GM19324 (cell line): ENCODE results near the gene KCNJ9.
"Not testable (repeated sequence)": the region's sequence is repeated elsewhere in the genome, so short reads cannot be mapped to it uniquely, and the experiment has no call there.

Source experiments
- ATAC-seq: cut with Tn5 transposase; IDR thresholded peaks from one replicate; pipeline ENCODE4 v1.9.1; 2021; ENCODE audit warnings: mild to moderate bottlenecking, moderate library complexity; ENCODE audit not compliant: unreplicated experiment, low FRiP score

Gene KCNJ9

GRCh38 chr1:160120797-160121196, 39.5 kb downstream of the KCNJ9 start:
- no peak for ATAC-seq

GRCh38 chr1:160121388-160121787, 40.0 kb downstream of the KCNJ9 start:
- no peak for ATAC-seq

DNA sequence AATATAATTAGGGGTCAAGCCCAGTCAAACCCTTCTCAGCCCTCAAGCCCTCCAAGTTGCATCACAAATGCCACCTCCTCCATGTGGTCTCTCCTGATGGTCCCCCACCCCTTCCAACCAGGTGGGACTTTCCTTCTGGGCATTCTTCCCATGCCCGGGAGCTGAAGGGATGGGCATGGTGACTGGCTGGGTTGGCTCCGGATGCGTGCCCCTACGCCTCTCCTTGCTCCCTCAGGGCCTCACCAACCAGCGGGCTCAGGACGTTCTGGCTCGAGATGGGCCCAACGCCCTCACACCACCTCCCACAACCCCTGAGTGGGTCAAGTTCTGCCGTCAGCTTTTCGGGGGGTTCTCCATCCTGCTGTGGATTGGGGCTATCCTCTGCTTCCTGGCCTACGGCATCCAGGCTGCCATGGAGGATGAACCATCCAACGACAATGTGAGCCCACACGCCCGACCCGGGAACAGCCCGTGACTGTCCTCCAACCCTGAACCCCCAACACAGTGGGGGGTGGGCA, 41.7 kb downstream of the KCNJ9 start:
- no peak for ATAC-seq

GRCh38 chr1:160123726-160124125, 42.4 kb downstream of the KCNJ9 start:
- no peak for ATAC-seq

DNA sequence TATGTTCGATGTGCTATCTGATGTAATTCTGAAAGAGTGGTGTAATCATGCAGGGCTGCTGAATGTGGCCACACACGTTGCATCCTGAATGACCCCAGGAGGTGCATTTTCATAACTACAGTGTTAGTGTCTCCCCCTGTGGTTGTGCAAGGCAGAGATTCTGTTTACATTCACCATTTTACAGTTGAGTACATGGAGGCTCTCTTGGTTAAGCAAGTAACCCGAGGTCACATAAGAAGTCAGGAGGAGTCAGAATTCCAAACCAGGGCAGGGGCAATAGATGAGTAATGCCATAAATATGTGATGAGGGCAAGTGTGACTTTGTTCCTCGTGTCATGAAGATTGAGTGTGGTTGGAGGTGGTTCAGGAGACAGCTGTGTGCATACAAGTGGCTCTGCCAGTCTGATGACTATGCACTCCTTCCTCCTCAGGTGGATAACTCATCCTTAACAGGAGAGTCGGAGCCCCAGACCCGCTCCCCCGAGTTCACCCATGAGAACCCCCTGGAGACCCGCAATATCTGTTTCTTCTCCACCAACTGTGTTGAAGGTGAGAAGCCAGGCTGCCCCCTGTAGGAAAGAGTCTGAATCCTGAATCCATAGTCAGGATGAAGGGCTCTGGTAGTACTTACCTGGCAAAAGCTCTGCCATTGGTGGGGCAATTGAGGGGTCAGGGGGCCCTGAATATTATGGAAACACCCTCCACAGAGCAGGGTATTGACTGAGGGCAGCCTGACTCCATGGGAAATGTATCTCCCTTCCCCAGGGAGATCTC, 43.6 kb downstream of the KCNJ9 start:
- ATAC-seq = no peak

DNA sequence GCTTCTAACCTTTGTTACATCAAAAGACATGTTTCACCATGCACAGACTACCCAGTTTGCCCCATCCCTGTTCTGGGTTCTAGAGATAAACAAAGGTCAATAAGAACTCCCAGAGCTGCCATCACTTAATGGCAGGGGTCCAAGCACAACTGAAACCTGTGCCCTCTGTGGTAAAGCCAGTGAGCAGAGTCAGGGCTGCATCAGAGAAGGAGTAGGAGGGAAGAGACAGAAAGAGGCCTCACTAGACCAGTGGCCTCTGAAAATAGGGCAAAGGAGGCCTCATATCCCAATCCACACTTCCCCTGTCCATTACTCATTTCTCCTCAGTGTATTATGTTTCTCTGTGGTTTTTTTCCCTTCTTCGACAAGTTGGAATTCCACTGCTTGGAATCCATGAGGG, 44.4 kb downstream of the KCNJ9 start:
- ATAC-seq = no peak

GRCh38 chr1:160126342-160126741, 45.0 kb downstream of the KCNJ9 start:
- not testable (repeated sequence) for ATAC-seq

DNA sequence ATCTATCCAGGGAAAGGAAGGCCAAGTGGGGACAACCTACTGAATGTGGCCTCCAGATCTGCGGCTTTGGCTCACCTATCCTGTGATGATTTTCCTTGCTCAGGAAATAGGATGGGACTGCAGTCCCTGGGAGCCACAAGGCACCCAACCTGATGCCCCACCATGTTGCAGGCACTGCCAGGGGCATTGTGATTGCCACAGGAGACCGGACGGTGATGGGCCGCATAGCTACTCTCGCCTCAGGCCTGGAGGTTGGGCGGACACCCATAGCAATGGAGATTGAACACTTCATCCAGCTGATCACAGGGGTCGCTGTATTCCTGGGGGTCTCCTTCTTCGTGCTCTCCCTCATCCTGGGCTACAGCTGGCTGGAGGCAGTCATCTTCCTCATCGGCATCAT, 46.0 kb downstream of the KCNJ9 start:
- ATAC-seq = no peak

GRCh38 chr1:160127865-160128523, 46.7 kb downstream of the KCNJ9 start:
- ATAC-seq = no peak

GRCh38 chr1:160128636-160129035, 47.3 kb downstream of the KCNJ9 start:
- no peak for ATAC-seq

DNA sequence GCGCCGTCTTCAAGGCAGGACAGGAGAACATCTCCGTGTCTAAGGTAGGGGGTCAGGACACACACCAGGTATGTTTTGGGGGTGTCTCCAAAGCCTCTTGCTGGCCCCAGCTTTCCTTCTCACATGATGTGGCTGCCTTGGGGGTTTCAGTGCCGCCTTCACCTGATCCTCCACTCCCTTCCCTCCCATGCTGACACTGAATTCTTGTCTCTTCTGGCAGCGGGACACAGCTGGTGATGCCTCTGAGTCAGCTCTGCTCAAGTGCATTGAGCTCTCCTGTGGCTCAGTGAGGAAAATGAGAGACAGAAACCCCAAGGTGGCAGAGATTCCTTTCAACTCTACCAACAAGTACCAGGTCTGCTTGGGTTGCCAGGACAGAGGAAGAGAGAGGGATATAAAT, 47.7 kb downstream of the KCNJ9 start:
- ATAC-seq = no peak

GRCh38 chr1:160129558-160129957, 48.2 kb downstream of the KCNJ9 start:
- no peak for ATAC-seq

DNA sequence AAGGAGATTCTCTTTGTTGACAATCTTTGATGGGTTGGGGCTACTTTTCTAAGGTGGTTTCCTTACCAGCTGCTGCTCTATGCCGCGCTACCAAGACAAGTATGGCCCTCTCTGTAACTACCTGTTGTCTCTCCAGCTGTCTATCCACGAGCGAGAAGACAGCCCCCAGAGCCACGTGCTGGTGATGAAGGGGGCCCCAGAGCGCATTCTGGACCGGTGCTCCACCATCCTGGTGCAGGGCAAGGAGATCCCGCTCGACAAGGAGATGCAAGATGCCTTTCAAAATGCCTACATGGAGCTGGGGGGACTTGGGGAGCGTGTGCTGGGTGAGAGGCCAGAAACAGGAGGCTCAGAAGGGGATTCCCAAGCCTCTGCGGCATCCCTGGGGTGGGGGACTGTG, 48.6 kb downstream of the KCNJ9 start:
- no peak for ATAC-seq

GRCh38 chr1:160130486-160130885, 49.1 kb downstream of the KCNJ9 start:
- ATAC-seq = no peak

- ATAC-seq = no peak
Observed at GRCh38 chr1:160130939-160131338, 49.6 kb downstream of the KCNJ9 start.

- ATAC-seq = no peak
Observed at GRCh38 chr1:160131803-160132565, 50.6 kb downstream of the KCNJ9 start.

GRCh38 chr1:160133990-160134770, 52.8 kb downstream of the KCNJ9 start:
- ATAC-seq = no peak

- no peak for ATAC-seq
Observed at GRCh38 chr1:160134791-160135572, 53.6 kb downstream of the KCNJ9 start.

GRCh38 chr1:160136121-160136925, 55.0 kb downstream of the KCNJ9 start:
- ATAC-seq = no peak
